Bronchial epithelial cell (primary cell): ENCODE measurements around the gene FNDC11. TPM values are rescaled to one million over a fixed set of nuclear protein-coding genes. Genes with fewer than 3 reads are reported as not detected.

Source experiments
- DNase-seq: peaks from one replicate; pipeline ENCODE4 v3.0.0-alpha.2; 2010; ENCODE audit warnings: low read depth
- FAIRE-seq: peaks from 2 replicates; lab custom pipeline; 2011; peaks lifted over from hg19 to GRCh38; lab: Jason Lieb, UNC
- H3K27me3 ChIP-seq: 2 replicates; pipeline ENCODE4 v1.5.1; 2011; ENCODE audit warnings: low read length; ENCODE audit not compliant: control insufficient read depth, insufficient read depth
- H3K36me3 ChIP-seq: 2 replicates; pipeline ENCODE4 v1.5.1; 2011; ENCODE audit warnings: low read length; ENCODE audit not compliant: control insufficient read depth, insufficient read depth
- H3K4me3 ChIP-seq: 2 replicates; pipeline ENCODE4 v1.5.1; 2011; ENCODE audit warnings: mild to moderate bottlenecking, low read depth, low read length, control low read depth
- total RNA-seq: library from RNA; depleted of rRNA; stranded (reverse); fragments of >200 nt; gene quantifications from 2 replicates; pipeline ENCODE4 v1.2.1, GENCODE V29; 2014
- TF ChIP-seq, protein P1 (sequence below): IDR thresholded peaks from 2 replicates; pipeline ENCODE4 v1.5.1; 2011; ENCODE audit warnings: mild to moderate bottlenecking, moderate library complexity, low read length, control low read depth, inconsistent platforms; ENCODE audit not compliant: insufficient read depth, severe bottlenecking

Gene FNDC11
- total RNA-seq, 1 donor from 2014 or later, result 0.26 TPM

DNA sequence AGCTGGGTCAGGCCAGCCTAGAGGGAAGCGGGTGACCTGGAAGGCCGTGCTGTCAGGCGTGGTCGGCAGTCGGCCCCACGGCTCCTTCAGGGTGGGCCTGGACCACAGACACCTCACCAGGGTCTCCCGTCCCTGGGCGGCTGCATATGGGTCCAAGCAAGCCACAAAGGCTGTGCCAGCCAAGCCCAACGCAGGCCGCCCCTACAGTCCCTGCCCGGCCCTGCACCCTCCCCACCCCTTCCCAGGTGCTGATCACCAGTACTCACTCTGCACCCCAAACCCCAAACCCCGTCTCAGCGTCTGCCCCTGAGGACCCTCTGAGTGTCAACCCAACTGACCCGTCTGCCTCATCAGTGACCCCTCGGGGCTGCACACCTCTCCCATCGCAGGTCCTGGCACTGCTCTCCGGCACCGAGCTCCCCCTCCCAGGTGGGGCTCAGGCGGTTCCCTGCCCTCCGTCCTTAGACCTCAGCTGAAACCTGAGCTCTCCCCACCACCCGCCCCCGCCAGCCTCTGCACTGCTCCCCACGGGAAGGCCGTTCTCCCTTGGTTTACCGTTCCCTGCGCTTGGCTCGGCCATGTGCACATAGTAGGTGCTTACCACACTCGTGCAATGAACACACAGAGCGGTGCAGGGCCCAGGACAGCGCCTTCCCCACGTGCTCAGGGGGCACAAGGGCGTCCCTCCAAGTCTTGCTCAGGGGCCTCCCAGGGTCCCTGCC, 34.9 kb upstream of the FNDC11 start:
- FAIRE-seq, result no peak
- no peak for DNase-seq
- TF ChIP-seq, protein P1, sequence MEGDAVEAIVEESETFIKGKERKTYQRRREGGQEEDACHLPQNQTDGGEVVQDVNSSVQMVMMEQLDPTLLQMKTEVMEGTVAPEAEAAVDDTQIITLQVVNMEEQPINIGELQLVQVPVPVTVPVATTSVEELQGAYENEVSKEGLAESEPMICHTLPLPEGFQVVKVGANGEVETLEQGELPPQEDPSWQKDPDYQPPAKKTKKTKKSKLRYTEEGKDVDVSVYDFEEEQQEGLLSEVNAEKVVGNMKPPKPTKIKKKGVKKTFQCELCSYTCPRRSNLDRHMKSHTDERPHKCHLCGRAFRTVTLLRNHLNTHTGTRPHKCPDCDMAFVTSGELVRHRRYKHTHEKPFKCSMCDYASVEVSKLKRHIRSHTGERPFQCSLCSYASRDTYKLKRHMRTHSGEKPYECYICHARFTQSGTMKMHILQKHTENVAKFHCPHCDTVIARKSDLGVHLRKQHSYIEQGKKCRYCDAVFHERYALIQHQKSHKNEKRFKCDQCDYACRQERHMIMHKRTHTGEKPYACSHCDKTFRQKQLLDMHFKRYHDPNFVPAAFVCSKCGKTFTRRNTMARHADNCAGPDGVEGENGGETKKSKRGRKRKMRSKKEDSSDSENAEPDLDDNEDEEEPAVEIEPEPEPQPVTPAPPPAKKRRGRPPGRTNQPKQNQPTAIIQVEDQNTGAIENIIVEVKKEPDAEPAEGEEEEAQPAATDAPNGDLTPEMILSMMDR, result no peak
- Histone ChIP-seq H3K27me3 (no peaks in the 10 kb centered on the region), H3K36me3 (peaks cover 19% of the 10 kb centered on the region), H3K4me3 (peak overlapping the region; percentile 88)

GRCh38 chr20:63519668-63520503, 34.1 kb upstream of the FNDC11 start:
- peaks cover 19% of the 10 kb centered on the region for H3K36me3 ChIP-seq
- H3K27me3 ChIP-seq, result no peaks in the 10 kb centered on the region
- peak; percentile 34 for DNase-seq
- TF ChIP-seq, protein P1, result peak; percentile 21
- FAIRE-seq, result no peak
- H3K4me3 ChIP-seq, result peak overlapping the region; percentile 88

DNA sequence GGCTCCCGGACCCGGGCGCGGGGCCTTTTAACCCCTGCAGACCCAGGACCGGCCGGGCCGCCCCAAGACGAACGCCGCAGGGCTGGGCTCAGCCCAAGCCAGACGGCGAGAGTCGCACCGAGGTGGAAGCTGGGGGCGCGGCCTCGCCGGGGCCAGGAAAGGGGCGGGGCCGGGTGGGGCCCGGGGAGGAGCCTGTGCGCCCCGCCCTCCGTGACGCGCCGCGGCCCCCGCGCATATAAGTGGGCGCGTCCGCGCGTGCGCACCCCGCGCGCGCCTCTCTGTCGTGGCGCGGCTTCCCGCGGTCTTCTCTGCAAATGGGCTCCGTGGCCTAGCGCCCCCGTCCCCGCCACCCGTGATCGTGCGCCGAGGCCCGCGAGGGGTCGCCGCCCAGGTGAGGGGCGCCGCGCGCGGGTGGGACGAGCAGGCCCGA, 33.4 kb upstream of the FNDC11 start, which contains the start of gene PPDPF:
PPDPF (plus strand) TSS at position 262 of the 430 bp plus-strand sequence. CDS start 544 bp downstream, outside the sequence.
- DNase-seq, result peak; percentile 28
- peaks cover 19% of the 10 kb centered on the region for H3K36me3 ChIP-seq
- H3K4me3 ChIP-seq, result peak within 1 kb of the TSS; percentile 88
- TF ChIP-seq, protein P1, result no peak
- H3K27me3 ChIP-seq, result no peaks in the 10 kb centered on the region
- FAIRE-seq, result no peak

DNA sequence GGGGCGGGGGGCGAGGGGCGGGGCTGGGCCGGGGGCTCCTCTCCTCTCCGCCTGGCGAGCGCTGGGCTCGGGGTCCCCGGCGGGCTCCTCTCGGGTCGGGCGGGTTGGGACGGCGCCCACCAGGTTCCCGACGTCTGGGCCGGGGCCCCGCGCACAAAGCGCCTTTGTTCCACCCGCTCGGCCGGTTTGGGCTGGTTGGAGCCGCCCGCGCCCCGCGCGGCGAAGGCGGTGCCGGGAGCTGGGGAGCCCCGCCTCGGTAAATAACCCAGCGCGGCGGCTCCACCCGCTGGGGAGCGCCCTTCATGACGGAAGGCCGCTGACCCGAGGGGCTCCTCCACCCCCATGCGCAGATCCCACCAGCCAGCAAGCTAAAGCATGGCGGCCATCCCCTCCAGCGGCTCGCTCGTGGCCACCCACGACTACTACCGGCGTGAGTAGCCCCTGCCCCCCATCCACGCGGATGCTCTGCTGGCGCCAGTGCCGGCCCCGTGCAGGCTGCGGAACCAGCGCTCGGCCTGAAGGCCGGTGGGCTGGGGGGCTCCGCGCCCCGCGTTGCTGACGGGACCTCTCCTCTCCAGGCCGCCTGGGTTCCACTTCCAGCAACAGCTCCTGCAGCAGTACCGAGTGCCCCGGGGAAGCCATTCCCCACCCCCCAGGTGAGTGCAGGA, 32.9 kb upstream of the FNDC11 start:
- Histone ChIP-seq H3K27me3 (no peaks in the 10 kb centered on the region), H3K4me3 (peak overlapping the region; percentile 88), H3K36me3 (peaks cover 19% of the 10 kb centered on the region)
- FAIRE-seq (no peak), DNase-seq (peak; percentile 44)
- TF ChIP-seq, protein P1, result peak; percentile 10

- FAIRE-seq (no peak), DNase-seq (no peak)
- Histone ChIP-seq H3K4me3 (peak overlapping the region; percentile 88), H3K36me3 (peaks cover 19% of the 10 kb centered on the region), H3K27me3 (no peaks in the 10 kb centered on the region)
- TF ChIP-seq, protein P1, result no peak
Observed at GRCh38 chr20:63521602-63522001, 32.4 kb upstream of the FNDC11 start.
